Measurements from ENCODE around the gene PAX8. TPM values are rescaled to one million over a fixed set of nuclear protein-coding genes. Genes with fewer than 3 reads are reported as not detected.
A peak's percentile ranks its signal among the peaks of the same experiment; 100 is the strongest.

The PAX8 gene
- total and polyA plus RNA-seq, 2 donors (not counting 1 experiment from before 2014, with no cell fraction given) = 0.45 to 0.64 TPM

GRCh38 chr2:113171334-113172075 is 107.2 kb downstream of the PAX8 start:
- Histone ChIP-seq H3K4me1 (ENCODE audit: control insufficient read depth in 2 of 2, insufficient read depth in 2 of 2, low read length in 2 of 2) (peaks cover 63 to 81% of the 10 kb centered on the region in 2 donors), H3K4me3 (ENCODE audit: control extremely low read depth in 1 of 5, extremely low read depth in 1 of 5, insufficient read depth in 1 of 5, low read depth in 2 of 5, low read length in 4 of 5) (no peak overlapping the region), H3K9me3 (ENCODE audit: control extremely low read depth in 1 of 3, control insufficient read depth in 2 of 3, insufficient read depth in 1 of 3, low read length in 2 of 3) (peaks cover 0 to 4% (median 0%) of the 10 kb centered on the region in 3 donors), H3K9ac (ENCODE audit: low read length) (no peak overlapping the region), H3K36me3 (replicated peaks in 1 of 2; ENCODE audit: control extremely low read depth in 1 of 2, control insufficient read depth in 1 of 2, extremely low read depth in 1 of 2, insufficient read depth in 2 of 2, low read length in 1 of 2) (peaks cover 0 to 3% of the 10 kb centered on the region in 2 experiments), H3K27me3 (replicated peaks in 1 of 4; ENCODE audit: control extremely low read depth in 1 of 4, control insufficient read depth in 3 of 4, insufficient read depth in 4 of 4, low read length in 3 of 4) (no peaks in the 10 kb centered on the region), H4K20me1 (ENCODE audit: control insufficient read depth, insufficient read depth, low read length, poor library complexity, severe bottlenecking) (peaks cover 21% of the 10 kb centered on the region), H2AFZ (ENCODE audit: insufficient read depth, low read depth, low read length, poor library complexity, severe bottlenecking) (no peak overlapping the region), H3K4me2 (replicated peaks; ENCODE audit: low read depth, low read length, poor library complexity, severe bottlenecking) (peak overlapping the region; percentile 7), H3K27ac (ENCODE audit: low read length in 2 of 2) (peak overlapping the region; percentile 31 to 91), H3K79me2 (ENCODE audit: control insufficient read depth, insufficient read depth, low read length) (peaks cover 94% of the 10 kb centered on the region)
- no peak for TF ChIP-seq EZH2 (IDR thresholded peaks at IDR 0.05; ENCODE audit: borderline replicate concordance, insufficient read depth, low read depth, low read length, poor library complexity, severe bottlenecking)
- TF ChIP-seq, protein P1, sequence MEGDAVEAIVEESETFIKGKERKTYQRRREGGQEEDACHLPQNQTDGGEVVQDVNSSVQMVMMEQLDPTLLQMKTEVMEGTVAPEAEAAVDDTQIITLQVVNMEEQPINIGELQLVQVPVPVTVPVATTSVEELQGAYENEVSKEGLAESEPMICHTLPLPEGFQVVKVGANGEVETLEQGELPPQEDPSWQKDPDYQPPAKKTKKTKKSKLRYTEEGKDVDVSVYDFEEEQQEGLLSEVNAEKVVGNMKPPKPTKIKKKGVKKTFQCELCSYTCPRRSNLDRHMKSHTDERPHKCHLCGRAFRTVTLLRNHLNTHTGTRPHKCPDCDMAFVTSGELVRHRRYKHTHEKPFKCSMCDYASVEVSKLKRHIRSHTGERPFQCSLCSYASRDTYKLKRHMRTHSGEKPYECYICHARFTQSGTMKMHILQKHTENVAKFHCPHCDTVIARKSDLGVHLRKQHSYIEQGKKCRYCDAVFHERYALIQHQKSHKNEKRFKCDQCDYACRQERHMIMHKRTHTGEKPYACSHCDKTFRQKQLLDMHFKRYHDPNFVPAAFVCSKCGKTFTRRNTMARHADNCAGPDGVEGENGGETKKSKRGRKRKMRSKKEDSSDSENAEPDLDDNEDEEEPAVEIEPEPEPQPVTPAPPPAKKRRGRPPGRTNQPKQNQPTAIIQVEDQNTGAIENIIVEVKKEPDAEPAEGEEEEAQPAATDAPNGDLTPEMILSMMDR (IDR thresholded peaks at IDR 0.05) = no peak
- Mint-ChIP-seq H3K4me1 (peaks cover 79% of the 10 kb centered on the region), H3K27me3 (no peaks in the 10 kb centered on the region), H3K4me3 (no peak overlapping the region), H3K27ac (peak overlapping the region; percentile 92), H3K9me3 (ENCODE audit: insufficient read depth) (no peaks in the 10 kb centered on the region)
- POLR2A ChIA-PET = no interaction called here
- WGBS (ENCODE audit: insufficient coverage) = 95% methylated on average over 4 of the region's 8 CpGs
- DNase-seq (no peak), ATAC-seq (ENCODE audit: low read depth) (no peak)
- CTCF ChIA-PET = interaction anchor here (1.6 to 18.3 kb wide), 5 partner anchors 9 to 33 kb away, joined by 4 to 327 read pairs (median 29); no protein-coding TSS in a partner anchor
- intact Hi-C loops (cut with micrococcal nuclease) = loop anchor here (2.0 to 10.0 kb wide), 2 partner anchors 15 to 1117 kb away; partner anchors contain the start of gene TMEM87B

- no peak overlapping the region for H3K4me2 ChIP-seq (replicated peaks; ENCODE audit: low read depth, low read length, poor library complexity, severe bottlenecking)
- H3K36me3 ChIP-seq (replicated peaks in 1 of 2; ENCODE audit: control extremely low read depth in 1 of 2, control insufficient read depth in 1 of 2, extremely low read depth in 1 of 2, insufficient read depth in 2 of 2, low read length in 1 of 2) = no peaks in the 10 kb centered on the region
- H3K4me1 Mint-ChIP-seq = peaks cover 62% of the 10 kb centered on the region
- peaks cover 8% of the 10 kb centered on the region for H4K20me1 ChIP-seq (ENCODE audit: control insufficient read depth, insufficient read depth, low read length, poor library complexity, severe bottlenecking)
- H3K9me3 ChIP-seq (ENCODE audit: control extremely low read depth in 1 of 3, control insufficient read depth in 2 of 3, insufficient read depth in 1 of 3, low read length in 2 of 3) = peaks cover 0 to 4% (median 0%) of the 10 kb centered on the region in 3 donors
- CTCF ChIA-PET = interaction anchor here (18.3 kb wide), 1 partner anchor 31 kb away, joined by 327 read pairs; no protein-coding TSS in a partner anchor
- ATAC-seq (ENCODE audit: low read depth) (no peak), DNase-seq (no peak)
- peak overlapping the region; percentile 86 for H3K27ac Mint-ChIP-seq
- no peaks in the 10 kb centered on the region for H3K27me3 Mint-ChIP-seq
- no peak overlapping the region for H2AFZ ChIP-seq (ENCODE audit: insufficient read depth, low read depth, low read length, poor library complexity, severe bottlenecking)
- H3K4me3 ChIP-seq (ENCODE audit: control extremely low read depth in 1 of 5, extremely low read depth in 1 of 5, insufficient read depth in 1 of 5, low read depth in 2 of 5, low read length in 4 of 5) = no peak overlapping the region
- no peak overlapping the region for H3K27ac ChIP-seq (ENCODE audit: low read length in 2 of 2)
- no peak overlapping the region for H3K9ac ChIP-seq (ENCODE audit: low read length)
- H3K4me3 Mint-ChIP-seq = peak overlapping the region; percentile 48
- no peaks in the 10 kb centered on the region for H3K9me3 Mint-ChIP-seq (ENCODE audit: insufficient read depth)
- TF ChIP-seq, protein P1 (IDR thresholded peaks at IDR 0.05) = no peak
- TF ChIP-seq EZH2 (IDR thresholded peaks at IDR 0.05; ENCODE audit: borderline replicate concordance, insufficient read depth, low read depth, low read length, poor library complexity, severe bottlenecking) = no peak
- peaks cover 85% of the 10 kb centered on the region for H3K79me2 ChIP-seq (ENCODE audit: control insufficient read depth, insufficient read depth, low read length)
- intact Hi-C loops (cut with micrococcal nuclease) = no loop called here
- 100% methylated on average over 2 of the region's 3 CpGs for WGBS (ENCODE audit: insufficient coverage)
- POLR2A ChIA-PET = no interaction called here
- H3K4me1 ChIP-seq (ENCODE audit: control insufficient read depth in 2 of 2, insufficient read depth in 2 of 2, low read length in 2 of 2) = peaks cover 51 to 62% of the 10 kb centered on the region in 2 donors
- H3K27me3 ChIP-seq (replicated peaks in 1 of 4; ENCODE audit: control extremely low read depth in 1 of 4, control insufficient read depth in 3 of 4, insufficient read depth in 4 of 4, low read length in 3 of 4) = no peaks in the 10 kb centered on the region
These were observed 109.1 kb downstream of the PAX8 start for GRCh38 chr2:113169586-113169985.
